Frontal cortex (tissue), 4 donors: ENCODE data around the gene ZNF134. TPM values are rescaled to one million over a fixed set of nuclear protein-coding genes. Genes with fewer than 3 reads are reported as not detected.
A peak's percentile ranks its signal among the peaks of the same experiment; 100 is the strongest.

ENCODE experiments used
- DNase-seq, 2 donors: peaks; one replicate each; pipeline ENCODE4 v3.0.0; 2012; ENCODE audit warnings: low spot score in 2 of 2
- FAIRE-seq: peaks from 2 replicates; lab custom pipeline; 2012; peaks lifted over from hg19 to GRCh38; lab: Jason Lieb, UNC
- total RNA-seq: library from RNA; depleted of rRNA; stranded (reverse); fragments of >200 nt; gene quantifications from one replicate; pipeline ENCODE4 v1.2.3, GENCODE V29; 2014
- donor health status: control.
- donor health status: control.
- donor health status: control.

ZNF134 gene
- total RNA-seq, 1 donor from 2014 or later: 37.5 TPM

DNA sequence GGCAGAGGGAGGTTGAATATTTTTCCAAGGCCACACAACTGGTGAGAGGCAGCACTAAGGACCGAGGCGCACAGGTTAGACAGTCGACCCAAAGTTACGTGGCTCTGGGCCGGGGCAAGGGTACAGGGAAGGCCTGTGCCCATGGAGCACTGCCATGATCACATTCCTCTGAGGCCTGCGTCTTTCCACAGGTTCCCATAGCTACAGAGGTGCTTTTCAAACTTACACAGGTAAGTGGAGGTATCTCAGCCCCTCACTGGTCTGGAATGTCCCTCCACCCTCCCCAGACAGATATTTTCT lies 19.7 kb downstream of the ZNF134 start:
- no peak for DNase-seq
- FAIRE-seq: no peak

DNA sequence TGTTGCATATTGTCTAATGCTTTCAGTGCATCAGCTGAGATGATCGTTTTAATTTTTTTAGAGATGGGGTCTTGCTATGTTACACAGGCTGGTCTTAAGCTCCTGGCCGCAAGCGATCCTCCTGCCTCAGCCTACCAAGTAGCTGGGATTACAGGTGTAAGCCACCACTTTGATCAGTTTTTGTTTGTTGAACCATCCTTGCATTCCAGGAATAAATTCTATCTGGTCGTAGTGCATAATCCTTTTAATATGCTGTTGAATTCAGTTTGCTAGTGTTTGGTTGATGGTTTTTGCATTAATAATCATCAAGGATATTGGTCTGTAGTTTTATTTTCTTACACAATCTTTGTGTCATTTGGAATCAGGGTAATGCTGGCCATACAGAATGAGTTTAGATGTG lies 23.3 kb downstream of the ZNF134 start:
- DNase-seq (no peak), FAIRE-seq (no peak)

DNA sequence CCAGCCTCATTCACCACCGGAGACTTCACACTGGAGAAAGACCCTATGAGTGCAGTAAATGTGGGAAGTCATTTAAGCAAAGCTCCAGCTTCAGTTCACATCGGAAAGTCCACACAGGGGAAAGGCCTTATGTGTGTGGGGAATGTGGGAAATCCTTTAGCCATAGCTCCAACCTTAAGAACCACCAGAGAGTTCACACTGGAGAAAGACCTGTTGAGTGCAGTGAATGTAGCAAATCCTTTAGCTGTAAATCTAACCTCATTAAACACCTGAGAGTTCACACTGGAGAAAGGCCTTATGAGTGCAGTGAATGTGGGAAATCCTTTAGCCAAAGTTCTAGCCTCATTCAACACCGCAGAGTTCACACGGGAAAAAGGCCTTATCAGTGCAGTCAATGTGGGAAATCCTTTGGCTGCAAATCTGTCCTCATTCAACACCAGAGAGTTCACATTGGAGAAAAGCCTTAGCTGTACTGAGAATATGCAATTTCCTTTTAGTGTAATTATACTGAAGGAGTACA lies 27.7 kb downstream of the ZNF134 start:
- no peak for FAIRE-seq
- DNase-seq: no peak

DNA sequence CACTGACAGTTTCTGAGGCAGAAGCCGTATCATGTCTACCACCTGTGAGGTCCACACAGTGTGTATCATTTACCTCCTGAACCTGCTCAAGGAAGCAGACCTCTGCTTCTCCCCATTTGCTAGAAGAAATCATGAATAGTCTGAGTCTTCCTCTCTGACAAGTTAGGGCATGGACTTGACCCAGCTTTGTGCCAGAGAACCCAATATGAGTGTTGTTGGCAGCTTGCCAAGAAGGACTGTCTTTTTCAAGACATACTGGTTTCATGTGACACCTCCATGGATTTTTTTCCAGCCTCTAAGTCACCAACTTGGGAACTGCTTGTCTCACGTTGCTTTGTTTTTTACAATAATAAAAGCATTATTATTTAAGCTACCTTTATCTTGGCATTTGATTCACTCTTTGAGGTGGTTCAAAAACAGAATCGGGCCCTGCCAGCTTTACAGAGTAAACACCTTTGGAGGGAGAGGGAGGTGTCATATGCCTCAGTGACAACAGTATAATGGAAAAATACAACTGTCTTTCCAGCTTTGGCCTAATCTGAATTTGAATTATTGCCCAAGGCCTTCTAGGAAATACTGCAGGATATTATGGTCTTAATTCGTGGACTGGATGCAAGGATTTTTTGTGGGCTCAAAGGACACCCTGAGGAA lies 28.5 kb downstream of the ZNF134 start:
- FAIRE-seq (no peak), DNase-seq (no peak)

DNA sequence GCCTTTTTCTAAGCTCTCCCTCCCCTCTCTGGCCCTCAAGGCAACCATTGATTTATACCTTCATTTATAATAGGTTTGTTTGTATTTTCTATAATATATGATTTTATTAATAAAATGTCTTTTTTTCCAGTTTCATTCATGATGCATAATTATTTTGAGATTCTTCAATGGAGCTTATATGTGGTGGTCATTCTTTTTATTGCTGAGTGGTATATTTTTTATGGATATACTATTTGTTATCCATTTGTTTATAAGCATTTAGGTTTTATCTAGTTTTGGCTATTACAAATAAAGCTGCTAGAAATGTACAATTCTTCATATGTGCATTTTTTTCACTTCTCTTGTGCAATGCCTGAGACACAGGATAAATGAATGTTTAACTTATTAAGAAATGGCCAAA lies 29.7 kb downstream of the ZNF134 start:
- no peak for DNase-seq
- no peak for FAIRE-seq

DNA sequence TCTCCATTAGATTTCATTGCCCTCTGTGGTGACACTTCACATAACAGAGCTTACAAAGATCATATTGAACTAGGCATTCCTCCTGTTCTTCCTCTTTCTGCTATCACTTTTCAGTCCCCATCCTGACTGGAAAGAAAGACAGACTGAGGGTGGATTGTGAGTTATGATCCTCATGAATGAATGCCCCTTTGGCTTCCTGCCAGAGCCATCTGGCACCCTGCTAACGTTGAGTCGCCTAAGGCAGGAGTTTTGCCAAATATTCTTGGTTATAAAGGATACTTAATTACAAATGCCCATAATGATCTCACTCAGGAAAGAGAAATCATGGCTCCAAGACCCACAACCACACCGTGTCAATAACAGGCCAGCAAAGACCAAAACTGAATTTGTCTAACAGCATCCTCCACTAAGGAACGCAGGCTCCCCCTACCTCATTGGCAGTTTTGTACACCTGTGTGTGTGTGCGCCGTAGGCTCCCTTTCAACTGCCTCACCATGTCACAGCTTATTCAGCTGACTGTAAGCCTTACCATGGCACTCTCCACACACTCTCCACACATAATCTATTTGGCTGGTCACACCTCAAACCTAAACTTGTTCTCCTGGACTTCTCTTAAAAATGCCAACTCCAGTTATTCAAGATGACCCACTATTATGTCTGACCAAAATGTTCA lies 34.4 kb downstream of the ZNF134 start:
- no peak for FAIRE-seq
- DNase-seq: peak in 1 of 2 donors; percentile 12

DNA sequence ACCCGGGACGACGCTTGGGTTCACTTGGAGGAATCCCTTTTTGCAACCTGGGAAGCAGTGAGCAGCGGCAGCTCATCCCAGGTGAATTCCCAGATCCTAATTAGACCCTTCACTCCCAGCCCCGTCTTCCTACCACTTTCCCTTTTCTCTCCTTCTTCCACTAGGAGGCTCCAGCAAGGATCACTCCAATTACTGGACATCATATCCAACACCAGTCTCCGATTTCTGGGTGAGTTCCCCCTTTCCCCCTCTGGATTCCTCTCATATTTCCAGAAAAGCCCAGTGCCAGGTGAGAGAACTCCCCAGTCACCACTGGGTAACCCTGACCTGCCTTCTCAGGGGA lies 37.6 kb downstream of the ZNF134 start:
- no peak for FAIRE-seq
- no peak for DNase-seq

DNA sequence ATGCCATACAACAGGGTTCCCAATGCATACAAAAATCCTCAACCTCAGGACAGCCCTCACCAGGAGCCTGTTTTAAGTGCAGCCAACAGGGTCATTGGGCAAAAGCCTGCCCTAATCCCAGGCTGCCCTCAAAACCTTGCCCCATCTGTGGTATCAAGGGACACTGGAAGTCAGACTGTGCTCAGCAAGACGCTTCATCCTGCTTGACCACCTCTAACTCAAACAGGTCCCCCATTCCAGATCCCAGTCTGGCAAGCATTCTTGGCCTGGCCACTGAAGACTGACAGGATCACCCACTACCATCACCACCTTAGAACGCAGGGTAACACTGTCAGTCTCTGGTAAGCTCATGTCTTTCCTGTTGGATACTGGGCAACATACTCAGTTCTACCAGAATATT lies 39.6 kb downstream of the ZNF134 start:
- FAIRE-seq (no peak), DNase-seq (no peak)

DNA sequence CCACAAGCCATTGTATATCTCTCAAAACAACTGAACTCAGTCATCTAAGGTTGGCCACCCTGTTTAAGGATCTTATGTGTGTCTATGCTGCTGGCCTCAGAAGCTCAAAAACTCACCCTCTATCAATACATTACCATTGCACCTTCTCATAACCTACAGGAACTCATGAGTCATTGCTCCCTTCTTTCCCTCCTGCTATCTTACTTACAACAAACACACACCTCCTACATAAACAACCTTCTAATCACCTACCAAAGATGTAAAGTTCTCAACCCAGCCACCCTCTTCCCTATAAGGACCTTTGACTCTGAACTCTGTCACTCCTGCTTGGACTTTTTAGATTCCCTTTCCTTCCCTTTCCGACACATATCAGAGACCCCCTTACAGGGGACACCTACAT lies 41.4 kb downstream of the ZNF134 start:
- FAIRE-seq (no peak), DNase-seq (no peak)

DNA sequence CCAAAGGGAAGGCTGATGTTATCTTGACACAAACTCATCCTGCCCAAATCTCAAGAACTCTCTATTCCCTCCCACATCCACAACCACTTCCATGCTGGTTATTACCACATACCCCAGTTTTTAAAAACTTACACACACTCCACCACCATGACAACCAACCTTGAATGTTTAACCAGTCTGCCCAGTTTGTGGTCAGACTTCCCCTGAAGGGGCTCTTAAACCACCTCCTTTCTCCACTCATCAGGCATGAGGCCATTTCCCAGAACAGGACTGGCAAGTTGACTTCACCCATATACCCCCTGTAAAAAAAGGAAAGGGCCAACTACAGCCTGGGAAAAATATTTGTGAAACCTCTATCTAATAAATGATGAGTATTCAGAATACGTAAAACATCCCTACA lies 42.3 kb downstream of the ZNF134 start:
- DNase-seq (no peak), FAIRE-seq (no peak)

DNA sequence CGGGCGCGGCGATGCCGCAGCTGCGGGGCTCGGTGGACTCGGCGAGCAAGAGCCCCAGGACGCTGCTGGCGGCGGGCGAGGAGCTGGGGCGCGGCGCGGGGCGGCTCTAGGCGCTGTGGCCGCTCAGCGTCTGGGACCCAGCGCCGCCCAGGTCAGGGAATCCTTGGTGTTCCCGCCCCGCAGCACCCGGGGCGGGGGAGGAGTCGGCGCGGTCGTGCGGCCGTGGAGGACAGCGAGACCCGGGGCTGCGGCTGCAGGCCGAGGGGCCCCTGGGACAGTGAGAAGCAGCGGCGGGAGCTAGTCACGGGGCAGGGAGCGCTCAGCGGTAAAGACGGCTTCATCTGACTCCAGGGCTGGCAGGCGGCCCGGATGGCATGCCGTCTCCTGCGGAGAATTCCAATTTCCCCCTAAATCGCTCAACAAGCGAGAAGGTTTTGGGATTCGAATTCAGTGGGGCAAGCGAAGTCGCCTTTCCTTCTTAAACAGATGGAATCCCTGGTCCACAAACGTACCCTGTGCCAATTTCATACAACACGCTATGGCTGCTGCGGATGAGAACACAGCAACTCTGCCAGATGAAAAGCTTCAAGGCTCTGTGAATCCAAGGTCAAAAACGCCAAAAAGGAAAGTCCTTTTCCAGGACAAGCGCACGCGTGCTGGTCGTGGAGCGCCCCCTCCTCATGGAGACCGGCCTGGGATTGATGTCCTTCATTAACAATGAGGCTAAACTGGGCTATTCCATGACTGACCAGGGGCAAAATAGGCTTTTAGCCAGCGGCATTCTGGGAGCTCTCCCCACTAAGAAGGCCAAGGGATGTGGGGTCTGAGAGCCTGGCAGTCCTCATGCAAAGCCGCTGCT lies 50.5 kb downstream of the ZNF134 start:
- no peak for FAIRE-seq

DNA sequence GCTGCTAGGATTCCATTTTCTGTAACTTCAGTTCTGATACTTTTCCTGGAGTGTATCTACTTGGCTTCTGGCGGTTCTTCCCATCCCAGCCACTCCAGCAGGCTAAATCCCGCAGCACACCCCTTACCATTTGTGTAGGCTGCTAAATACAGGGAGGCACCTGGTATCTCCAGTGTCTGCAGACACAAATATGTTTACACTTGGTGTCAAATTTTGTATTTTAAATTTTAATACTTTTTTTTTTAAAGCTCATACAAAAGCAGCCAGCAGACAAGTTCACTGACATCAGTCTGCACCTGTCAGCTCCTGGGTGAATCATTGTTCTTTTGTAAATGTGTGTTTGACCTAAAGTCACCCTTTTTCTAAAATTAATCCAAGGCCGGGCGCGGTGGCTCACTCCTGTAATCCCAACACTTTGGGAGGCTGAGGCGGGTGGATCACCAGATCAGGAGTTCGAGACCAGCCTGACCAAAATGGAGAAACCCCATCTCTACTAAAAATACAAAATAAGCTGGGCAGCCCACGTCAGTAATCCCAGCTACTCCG lies 51.3 kb downstream of the ZNF134 start:
- no peak for FAIRE-seq
- DNase-seq: no peak

More for the DNA sequence above, 50.5 kb downstream of the ZNF134 start:
- peak; percentile 52 to 63 for DNase-seq

DNA sequence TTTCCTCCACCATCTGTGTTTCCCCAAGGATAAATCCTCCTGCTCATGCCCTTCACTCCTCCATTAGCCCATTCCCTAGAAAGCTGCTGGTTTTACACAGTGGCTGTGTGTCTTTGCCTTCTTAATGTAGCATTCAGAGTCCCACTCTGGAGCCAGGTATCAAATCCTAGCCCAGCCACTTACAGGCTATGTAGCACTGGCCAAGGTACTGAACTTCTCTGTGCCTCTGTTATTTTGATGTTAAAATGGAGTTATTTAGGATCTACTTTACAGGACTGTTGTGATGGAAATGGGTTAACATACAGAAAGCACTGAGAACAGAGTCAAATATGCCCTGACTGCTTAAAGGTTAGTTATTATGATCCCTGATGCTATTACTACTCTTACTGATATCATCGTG lies 53.2 kb downstream of the ZNF134 start:
- DNase-seq (no peak), FAIRE-seq (no peak)

DNA sequence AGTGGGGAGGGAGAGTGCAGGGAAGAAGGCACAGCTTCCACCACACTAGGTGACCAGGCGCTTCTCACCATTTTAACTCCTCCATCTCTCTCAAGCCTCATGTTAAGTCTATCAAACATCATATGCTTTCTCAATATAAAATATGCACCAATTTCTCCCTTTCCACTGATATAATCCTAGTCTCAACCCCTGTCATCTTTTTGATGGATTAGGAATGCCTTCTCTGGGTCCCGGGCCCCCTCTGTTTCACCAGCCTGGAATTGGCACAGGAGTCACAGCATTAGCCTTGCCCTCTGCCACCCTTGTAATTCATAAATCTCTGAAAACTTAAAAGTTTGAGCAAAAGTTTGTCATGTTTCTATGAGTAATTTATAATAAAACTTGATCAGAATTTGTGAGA lies 54.6 kb downstream of the ZNF134 start, which contains the start of gene ZSCAN4:
TSS of gene ZSCAN4 (plus strand) at position 301 of the 400 bp plus-strand sequence. CDS start 7,211 bp downstream, outside the sequence.
- no peak for DNase-seq
- FAIRE-seq: no peak

DNA sequence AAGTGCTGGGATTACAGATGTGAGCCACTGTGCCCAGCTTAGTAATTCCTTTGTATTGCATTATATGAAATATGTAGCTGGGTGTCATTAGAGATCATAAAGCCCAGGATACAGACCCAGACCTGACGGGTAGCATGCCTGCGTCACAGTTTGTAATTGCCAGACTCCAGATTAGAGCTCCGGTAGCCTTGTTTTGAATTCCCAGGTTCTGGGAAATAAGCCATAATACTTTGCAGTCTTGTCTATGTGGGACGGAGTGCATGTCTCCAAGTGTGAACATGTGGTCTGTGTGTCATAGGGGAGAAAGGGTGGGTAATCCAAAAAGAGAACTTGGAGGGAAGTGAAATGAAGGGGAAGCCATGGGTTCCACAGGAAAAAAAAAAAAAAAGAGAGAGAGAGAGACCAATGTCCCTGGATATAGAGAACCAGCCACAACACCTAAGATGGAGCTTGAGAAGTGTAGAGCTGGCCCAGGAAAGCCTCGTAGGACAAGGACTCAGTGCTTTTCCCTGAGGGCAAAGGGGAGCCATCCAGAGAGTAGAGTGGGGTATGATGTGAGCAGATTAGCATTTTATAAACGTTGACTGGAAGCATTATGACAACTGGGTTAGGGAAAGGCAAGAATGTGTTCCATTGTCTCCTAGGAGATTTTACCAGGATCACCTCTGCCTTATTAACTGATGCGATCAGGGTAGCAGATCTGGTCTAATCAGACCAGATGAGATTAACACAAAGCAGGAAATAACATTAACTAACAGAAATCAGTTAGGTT lies 57.3 kb downstream of the ZNF134 start:
- FAIRE-seq (no peak), DNase-seq (no peak)

DNA sequence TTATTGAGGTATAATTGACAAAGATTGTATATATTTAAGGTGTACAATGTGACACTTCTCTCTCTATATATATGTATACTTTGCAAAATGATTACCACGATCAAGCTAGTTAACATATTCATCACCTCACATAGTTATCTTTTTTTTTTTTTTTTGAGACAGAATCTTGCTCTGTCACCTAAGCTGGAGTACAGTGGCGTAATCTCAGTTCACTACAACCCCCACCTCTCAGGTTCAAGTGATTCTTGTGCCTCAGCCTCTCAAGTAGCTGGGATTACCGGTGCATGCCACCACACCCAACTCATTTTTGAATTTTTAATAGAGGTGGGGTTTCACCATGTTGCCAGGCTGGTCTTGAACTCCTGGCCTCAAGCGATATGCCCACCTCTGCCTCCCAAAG lies 58.4 kb downstream of the ZNF134 start:
- no peak for FAIRE-seq
- no peak for DNase-seq
